SK-N-MC (cell line): ENCODE measurements around the gene MADD.

ENCODE experiments used
- DNase-seq: peaks from one replicate; pipeline ENCODE4 v3.0.0-alpha.2; 2011; ENCODE audit warnings: low read depth, low spot score
- H3K27ac ChIP-seq: fragments of 200-600 bp; sonication (generic); 2 replicates; pipeline ENCODE4 v1.5.1; 2016; ENCODE audit warnings: mixed run types
- H3K36me3 ChIP-seq: fragments of 200-600 bp; sonication (generic); 2 replicates; pipeline ENCODE4 v1.6.1; 2017; ENCODE audit warnings: antibody characterized with exemption, low read length, mixed read lengths; ENCODE audit not compliant: insufficient read depth
- H3K4me3 ChIP-seq: fragments of 200-600 bp; sonication (generic); 2 replicates; pipeline ENCODE4 v1.5.1; 2016
- H3K9ac ChIP-seq: fragments of 200-600 bp; sonication (generic); 2 replicates; pipeline ENCODE4 v1.8.0; 2017; ENCODE audit warnings: mixed run types, mixed read lengths; ENCODE audit not compliant: insufficient read length
- H3K9me3 ChIP-seq: fragments of 200-600 bp; sonication (generic); 2 replicates; pipeline ENCODE4 v1.6.1; 2017; ENCODE audit warnings: low read depth, mild to moderate bottlenecking, antibody characterized with exemption, low read length, moderate library complexity, mixed read lengths
- EZH2 ChIP-seq: fragments of 200-600 bp; sonication (generic); IDR thresholded peaks from one replicate; pipeline ENCODE4 v1.6.1; 2017; ENCODE audit warnings: antibody characterized with exemption
- FOXP2 ChIP-seq: optimal IDR thresholded peaks from 2 replicates; pipeline ENCODE3; 2011; ENCODE audit warnings: mild to moderate bottlenecking, moderate library complexity; ENCODE audit not compliant: insufficient read depth; ENCODE audit errors: extremely low read length, control extremely low read depth
- POLR2AphosphoS5 ChIP-seq: IDR thresholded peaks from 2 replicates; pipeline ENCODE4 v1.6.1; 2012; ENCODE audit warnings: mild to moderate bottlenecking, low read depth, low read length, borderline replicate concordance

The MADD gene

DNA sequence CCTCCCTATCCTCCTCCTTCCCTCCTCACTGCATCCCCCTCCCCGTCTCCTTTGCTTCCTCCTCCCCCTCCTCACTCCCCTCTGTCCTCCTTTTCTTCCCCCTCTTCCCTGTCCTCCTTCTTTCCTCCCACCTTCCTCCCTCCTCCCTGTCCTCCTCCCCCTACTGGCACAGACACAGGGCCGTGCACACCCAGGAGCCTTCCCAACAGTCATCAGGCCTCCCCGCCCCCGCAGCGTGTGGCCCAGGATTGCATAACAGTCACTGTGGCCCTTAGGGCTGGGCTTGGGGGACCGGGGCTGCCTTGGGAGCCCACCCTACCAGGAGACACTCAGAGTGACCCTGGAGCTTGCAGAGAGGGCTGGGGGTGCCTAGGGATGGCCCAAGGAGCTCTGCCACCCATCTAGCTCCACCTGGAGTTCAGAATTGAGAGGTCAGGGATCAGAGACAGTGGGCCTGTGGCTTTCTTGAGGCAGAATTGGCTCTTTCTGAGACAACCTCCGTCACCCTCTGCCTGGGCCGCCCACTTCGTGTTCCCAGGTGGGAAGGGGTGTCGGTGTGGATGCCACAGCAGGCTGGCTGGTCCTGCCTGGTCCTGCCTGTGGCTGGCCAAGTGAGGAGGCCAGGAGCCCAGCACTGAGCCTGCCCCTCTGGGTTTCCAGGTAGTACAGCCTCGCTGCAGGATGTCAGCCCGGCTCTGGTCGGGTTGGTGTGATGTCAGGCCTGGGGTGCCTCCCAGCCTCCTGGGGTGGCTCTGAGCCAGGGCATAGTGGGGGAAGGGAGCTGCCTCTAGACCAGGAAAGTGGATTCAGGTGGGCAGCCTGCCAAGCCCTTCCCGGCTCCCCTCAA, 106.8 kb downstream of the MADD start:
- no peak for TF ChIP-seq FOXP2
- H3K9ac ChIP-seq, result no peak overlapping the region
- no peaks in the 10 kb centered on the region for H3K9me3 ChIP-seq
- no peak for DNase-seq
- no peak overlapping the region for H3K27ac ChIP-seq
- no peaks in the 10 kb centered on the region for H3K36me3 ChIP-seq
- no peak overlapping the region for H3K4me3 ChIP-seq

DNA sequence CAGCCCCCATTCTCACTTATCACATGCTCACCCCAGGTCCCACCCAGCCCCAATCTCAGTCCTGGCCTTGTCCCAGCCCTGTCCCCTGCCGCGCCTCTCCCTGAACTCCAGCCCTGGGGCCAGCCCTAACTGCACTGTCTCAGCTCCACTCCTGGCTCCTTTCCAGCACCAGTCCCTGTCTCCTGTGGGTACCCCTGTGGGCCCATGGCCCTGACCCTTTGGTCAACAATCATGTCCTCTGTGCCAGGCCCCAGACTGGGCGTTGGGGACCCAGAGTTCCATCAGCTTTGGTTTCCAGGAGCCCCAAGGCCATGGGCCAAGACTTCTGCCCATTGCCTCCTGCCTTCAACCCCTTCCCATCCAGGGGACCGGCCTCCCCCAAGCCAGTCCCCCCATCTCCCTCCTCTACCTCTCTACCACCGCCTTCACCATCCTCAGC, 107.7 kb downstream of the MADD start:
- TF ChIP-seq POLR2AphosphoS5, result no peak
- Histone ChIP-seq H3K27ac (no peak overlapping the region), H3K9ac (no peak overlapping the region), H3K4me3 (no peak overlapping the region), H3K9me3 (no peaks in the 10 kb centered on the region), H3K36me3 (no peaks in the 10 kb centered on the region)
- no peak for DNase-seq

DNA sequence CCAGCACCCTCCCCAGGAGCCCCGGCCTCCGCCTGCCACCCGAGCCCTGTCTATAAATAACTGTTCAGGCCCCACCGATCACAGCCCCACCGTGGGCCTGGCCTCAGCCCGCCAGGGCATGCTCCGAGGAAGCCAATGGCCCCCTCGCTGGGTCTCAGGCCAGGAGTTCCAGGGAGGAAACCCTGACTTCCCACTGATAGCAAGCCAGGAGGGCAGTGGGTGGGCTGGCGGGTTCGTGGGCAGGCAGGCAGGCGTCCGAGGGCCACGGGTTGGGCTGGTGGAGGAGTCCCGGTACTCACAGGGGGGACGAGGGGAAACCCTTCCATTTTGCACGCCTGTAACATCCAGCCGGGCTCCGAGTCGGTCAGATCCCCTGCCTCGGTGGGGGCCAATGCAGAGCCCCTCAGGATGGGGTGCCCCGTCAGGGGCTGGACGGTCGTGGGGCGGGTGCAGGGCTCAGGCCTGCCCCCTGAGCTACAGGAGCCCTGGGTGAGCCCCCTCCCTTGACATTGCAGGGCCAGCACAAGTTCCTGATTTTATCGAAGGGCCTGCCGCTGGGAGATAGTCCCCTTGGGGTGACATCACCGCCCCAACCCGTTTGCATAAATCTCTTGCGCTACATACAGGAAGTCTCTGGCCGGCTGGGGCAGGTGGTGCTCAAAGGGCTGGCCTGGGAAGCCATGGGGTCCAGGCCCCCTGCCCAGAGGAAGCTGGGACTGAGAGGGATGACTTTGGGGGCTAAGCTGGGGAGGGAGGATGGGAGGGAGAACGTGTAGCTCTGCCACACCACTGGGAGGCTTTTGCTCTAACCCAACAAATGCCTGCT, 108.3 kb downstream of the MADD start, which contains the start of gene SPI1:
TSS of gene SPI1 (minus strand) at position 538 of the 826 bp plus-strand sequence. CDS start at position 344, 194 bp downstream.
- H3K36me3 ChIP-seq, result no peaks in the 10 kb centered on the region
- H3K27ac ChIP-seq, result no peak within 1 kb of the TSS
- H3K9ac ChIP-seq, result no peak within 1 kb of the TSS
- no peak for TF ChIP-seq POLR2AphosphoS5
- TF ChIP-seq EZH2, result no peak
- TF ChIP-seq FOXP2, result no peak
- DNase-seq, result no peak
- no peak within 1 kb of the TSS for H3K4me3 ChIP-seq
- H3K9me3 ChIP-seq, result no peaks in the 10 kb centered on the region

DNA sequence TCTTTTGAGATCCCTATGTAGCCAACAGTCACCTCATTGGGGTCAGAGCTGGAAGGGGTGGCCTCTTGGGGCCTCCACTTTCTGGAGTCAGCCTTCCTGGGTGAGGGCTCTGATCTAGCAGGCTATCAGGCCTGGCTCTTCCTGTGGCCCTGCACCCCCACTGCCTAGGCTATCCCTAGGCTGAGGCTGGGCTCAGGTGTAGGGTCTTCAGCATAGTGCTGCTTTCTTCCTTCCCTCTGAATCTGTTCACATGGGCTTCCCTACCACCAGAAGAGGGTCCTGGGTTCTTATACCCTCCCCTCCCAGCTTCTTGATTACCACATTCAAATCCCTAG, 108.9 kb downstream of the MADD start:
- Histone ChIP-seq H3K9ac (no peak overlapping the region), H3K27ac (no peak overlapping the region), H3K4me3 (no peak overlapping the region), H3K9me3 (no peaks in the 10 kb centered on the region), H3K36me3 (no peaks in the 10 kb centered on the region)
- TF ChIP-seq FOXP2 (no peak), POLR2AphosphoS5 (no peak), EZH2 (no peak)
- no peak for DNase-seq

- Histone ChIP-seq H3K9ac (no peak overlapping the region), H3K36me3 (no peaks in the 10 kb centered on the region), H3K4me3 (no peak overlapping the region), H3K9me3 (no peaks in the 10 kb centered on the region), H3K27ac (no peak overlapping the region)
- no peak for TF ChIP-seq POLR2AphosphoS5
- no peak for TF ChIP-seq EZH2
- no peak for TF ChIP-seq FOXP2
- DNase-seq, result no peak
These were observed 109.4 kb downstream of the MADD start for GRCh38 chr11:47379317-47379716.
